ENCODE results near the gene HARBI1.

DNA sequence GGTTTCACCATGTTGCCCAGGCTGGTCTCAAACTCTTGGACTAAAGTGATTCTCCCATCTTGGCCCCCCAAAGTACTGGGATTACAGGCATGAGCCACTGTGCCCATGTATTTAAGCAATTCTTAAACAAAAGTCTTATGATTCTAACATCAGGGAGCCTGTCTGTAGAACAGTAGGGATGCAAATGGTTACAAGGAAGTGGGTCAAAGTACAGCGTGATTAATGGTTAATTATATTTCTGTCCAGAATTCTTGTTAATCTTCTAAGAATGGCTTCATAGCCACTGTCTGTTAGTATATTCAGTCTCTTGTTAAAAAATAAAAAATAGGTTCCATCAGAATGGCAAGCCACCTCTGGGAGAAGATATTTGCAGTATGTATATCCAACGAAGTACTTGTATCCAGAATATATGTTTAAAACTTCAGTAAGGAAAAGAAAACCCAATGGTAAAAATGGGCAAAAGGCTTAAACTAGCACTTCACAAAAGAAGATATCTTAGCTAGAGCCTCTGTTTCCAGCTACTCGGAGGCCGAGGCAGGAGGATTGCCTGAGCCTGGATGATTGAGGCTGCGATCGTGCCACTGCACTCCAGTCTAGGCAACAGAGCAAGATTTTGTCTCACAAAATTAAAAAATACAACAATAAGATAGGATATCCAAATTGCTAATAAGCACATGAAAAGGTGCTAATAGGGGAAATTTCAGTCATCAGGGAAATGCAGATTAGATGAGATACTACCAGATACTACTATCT, 23.2 kb upstream of the HARBI1 start:
- TF ChIP-seq REST (IDR thresholded peaks at IDR 0.05; ENCODE audit: low read depth, low read length) (no peak), POLR2AphosphoS5 (IDR thresholded peaks at IDR 0.05; ENCODE audit: low read depth, low read length) (no peak), YY1 (IDR thresholded peaks at IDR 0.05; ENCODE audit: low read depth) (no peak), ELF1 (IDR thresholded peaks at IDR 0.05) (no peak), USF1 (IDR thresholded peaks at IDR 0.05; ENCODE audit: borderline replicate concordance, low read depth) (no peak), NFIC (IDR thresholded peaks at IDR 0.05; ENCODE audit: borderline replicate concordance) (no peak), EZH2phosphoT487 (IDR thresholded peaks at IDR 0.05; ENCODE audit: borderline replicate concordance, low read depth) (no peak), PBX3 (IDR thresholded peaks at IDR 0.05) (no peak), SIN3A (IDR thresholded peaks at IDR 0.05; ENCODE audit: borderline replicate concordance, low read depth, low read length) (no peak)
- TF ChIP-seq, protein P1, sequence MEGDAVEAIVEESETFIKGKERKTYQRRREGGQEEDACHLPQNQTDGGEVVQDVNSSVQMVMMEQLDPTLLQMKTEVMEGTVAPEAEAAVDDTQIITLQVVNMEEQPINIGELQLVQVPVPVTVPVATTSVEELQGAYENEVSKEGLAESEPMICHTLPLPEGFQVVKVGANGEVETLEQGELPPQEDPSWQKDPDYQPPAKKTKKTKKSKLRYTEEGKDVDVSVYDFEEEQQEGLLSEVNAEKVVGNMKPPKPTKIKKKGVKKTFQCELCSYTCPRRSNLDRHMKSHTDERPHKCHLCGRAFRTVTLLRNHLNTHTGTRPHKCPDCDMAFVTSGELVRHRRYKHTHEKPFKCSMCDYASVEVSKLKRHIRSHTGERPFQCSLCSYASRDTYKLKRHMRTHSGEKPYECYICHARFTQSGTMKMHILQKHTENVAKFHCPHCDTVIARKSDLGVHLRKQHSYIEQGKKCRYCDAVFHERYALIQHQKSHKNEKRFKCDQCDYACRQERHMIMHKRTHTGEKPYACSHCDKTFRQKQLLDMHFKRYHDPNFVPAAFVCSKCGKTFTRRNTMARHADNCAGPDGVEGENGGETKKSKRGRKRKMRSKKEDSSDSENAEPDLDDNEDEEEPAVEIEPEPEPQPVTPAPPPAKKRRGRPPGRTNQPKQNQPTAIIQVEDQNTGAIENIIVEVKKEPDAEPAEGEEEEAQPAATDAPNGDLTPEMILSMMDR (IDR thresholded peaks at IDR 0.05), result no peak
- TF ChIP-seq, protein P2, sequence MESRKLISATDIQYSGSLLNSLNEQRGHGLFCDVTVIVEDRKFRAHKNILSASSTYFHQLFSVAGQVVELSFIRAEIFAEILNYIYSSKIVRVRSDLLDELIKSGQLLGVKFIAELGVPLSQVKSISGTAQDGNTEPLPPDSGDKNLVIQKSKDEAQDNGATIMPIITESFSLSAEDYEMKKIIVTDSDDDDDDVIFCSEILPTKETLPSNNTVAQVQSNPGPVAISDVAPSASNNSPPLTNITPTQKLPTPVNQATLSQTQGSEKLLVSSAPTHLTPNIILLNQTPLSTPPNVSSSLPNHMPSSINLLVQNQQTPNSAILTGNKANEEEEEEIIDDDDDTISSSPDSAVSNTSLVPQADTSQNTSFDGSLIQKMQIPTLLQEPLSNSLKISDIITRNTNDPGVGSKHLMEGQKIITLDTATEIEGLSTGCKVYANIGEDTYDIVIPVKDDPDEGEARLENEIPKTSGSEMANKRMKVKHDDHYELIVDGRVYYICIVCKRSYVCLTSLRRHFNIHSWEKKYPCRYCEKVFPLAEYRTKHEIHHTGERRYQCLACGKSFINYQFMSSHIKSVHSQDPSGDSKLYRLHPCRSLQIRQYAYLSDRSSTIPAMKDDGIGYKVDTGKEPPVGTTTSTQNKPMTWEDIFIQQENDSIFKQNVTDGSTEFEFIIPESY (IDR thresholded peaks at IDR 0.05; ENCODE audit: borderline replicate concordance, low read depth), result no peak

Data from SK-N-SH (cell line).